Mesendoderm (in vitro differentiated cells): ENCODE measurements around the gene GJA9.

Experiments
- DNase-seq: peaks from one replicate; pipeline ENCODE4 v3.0.0; 2013
- H2AK5ac ChIP-seq: 2 replicates; pipeline ENCODE4 v1.6.1; 2013; ENCODE audit warnings: low read length, inconsistent platforms
- H2BK120ac ChIP-seq: 2 replicates; pipeline ENCODE4 v1.6.1; 2013; ENCODE audit warnings: low read depth, mild to moderate bottlenecking, low read length, moderate library complexity, mixed read lengths
- H2BK15ac ChIP-seq: replicated peaks from 2 replicates; pipeline ENCODE4 v1.6.1; 2013; ENCODE audit warnings: low read depth, mild to moderate bottlenecking, moderate library complexity
- H2BK5ac ChIP-seq: 2 replicates; pipeline ENCODE4 v1.6.1; 2013; ENCODE audit warnings: low read length, inconsistent platforms
- H3K18ac ChIP-seq: 2 replicates; pipeline ENCODE4 v1.6.1; 2013; ENCODE audit warnings: mild to moderate bottlenecking, low read length, mixed read lengths
- H3K23ac ChIP-seq: one replicate; pipeline ENCODE4 v1.6.1; 2013; ENCODE audit warnings: low read length
- H3K27ac ChIP-seq: 2 replicates; pipeline ENCODE4 v1.5.1; 2013; ENCODE audit warnings: low read depth, mild to moderate bottlenecking, inconsistent platforms, low read length, moderate library complexity
- H3K27me3 ChIP-seq: 2 replicates; pipeline ENCODE4 v1.6.1; 2013; ENCODE audit warnings: low read length, control low read depth, mild to moderate bottlenecking, inconsistent platforms; ENCODE audit not compliant: insufficient read depth, poor library complexity
- H3K36me3 ChIP-seq: 2 replicates; pipeline ENCODE4 v1.6.1; 2013; ENCODE audit warnings: low read length, inconsistent platforms; ENCODE audit not compliant: control insufficient read depth, insufficient read depth
- H3K4ac ChIP-seq: one replicate; pipeline ENCODE4 v1.6.1; 2013; ENCODE audit warnings: low read depth, mild to moderate bottlenecking, low read length, moderate library complexity
- H3K4me1 ChIP-seq: 2 replicates; pipeline ENCODE4 v1.6.1; 2013; ENCODE audit warnings: low read depth, low read length, inconsistent platforms; ENCODE audit not compliant: control insufficient read depth
- H3K4me2 ChIP-seq: 2 replicates; pipeline ENCODE4 v1.6.1; 2013; ENCODE audit warnings: low read length
- H3K4me3 ChIP-seq: 2 replicates; pipeline ENCODE4 v1.5.1; 2013; ENCODE audit warnings: mild to moderate bottlenecking, low read length
- H3K56ac ChIP-seq: one replicate; pipeline ENCODE4 v1.6.1; 2013; ENCODE audit warnings: low read length
- H3K79me1 ChIP-seq: 2 replicates; pipeline ENCODE4 v1.6.1; 2013; ENCODE audit warnings: low read length, inconsistent platforms
- H3K79me2 ChIP-seq: 2 replicates; pipeline ENCODE4 v1.6.1; 2013; ENCODE audit warnings: mild to moderate bottlenecking, low read length; ENCODE audit not compliant: control insufficient read depth, insufficient read depth
- H3K9ac ChIP-seq: 2 replicates; pipeline ENCODE4 v1.6.1; 2013; ENCODE audit warnings: low read length, inconsistent platforms
- H4K5ac ChIP-seq: one replicate; pipeline ENCODE4 v1.6.1; 2013; ENCODE audit warnings: low read length
- H4K8ac ChIP-seq: one replicate; pipeline ENCODE4 v1.6.1; 2013; ENCODE audit warnings: low read depth, mild to moderate bottlenecking, control low read depth, low read length, moderate library complexity
- WGBS: extraction: QIAGEN DNeasy Blood & Tissue Kit; methylation state at CpG from one replicate; pipeline ENCODE4 v1.1.7; 2013; ENCODE audit warnings: low lambda C conversion rate, missing lambda C conversion rate; ENCODE audit not compliant: insufficient coverage; ENCODE audit errors: extremely low coverage; 5-methylcytosine and 5-hydroxymethylcytosine counted together

GJA9 gene

DNA sequence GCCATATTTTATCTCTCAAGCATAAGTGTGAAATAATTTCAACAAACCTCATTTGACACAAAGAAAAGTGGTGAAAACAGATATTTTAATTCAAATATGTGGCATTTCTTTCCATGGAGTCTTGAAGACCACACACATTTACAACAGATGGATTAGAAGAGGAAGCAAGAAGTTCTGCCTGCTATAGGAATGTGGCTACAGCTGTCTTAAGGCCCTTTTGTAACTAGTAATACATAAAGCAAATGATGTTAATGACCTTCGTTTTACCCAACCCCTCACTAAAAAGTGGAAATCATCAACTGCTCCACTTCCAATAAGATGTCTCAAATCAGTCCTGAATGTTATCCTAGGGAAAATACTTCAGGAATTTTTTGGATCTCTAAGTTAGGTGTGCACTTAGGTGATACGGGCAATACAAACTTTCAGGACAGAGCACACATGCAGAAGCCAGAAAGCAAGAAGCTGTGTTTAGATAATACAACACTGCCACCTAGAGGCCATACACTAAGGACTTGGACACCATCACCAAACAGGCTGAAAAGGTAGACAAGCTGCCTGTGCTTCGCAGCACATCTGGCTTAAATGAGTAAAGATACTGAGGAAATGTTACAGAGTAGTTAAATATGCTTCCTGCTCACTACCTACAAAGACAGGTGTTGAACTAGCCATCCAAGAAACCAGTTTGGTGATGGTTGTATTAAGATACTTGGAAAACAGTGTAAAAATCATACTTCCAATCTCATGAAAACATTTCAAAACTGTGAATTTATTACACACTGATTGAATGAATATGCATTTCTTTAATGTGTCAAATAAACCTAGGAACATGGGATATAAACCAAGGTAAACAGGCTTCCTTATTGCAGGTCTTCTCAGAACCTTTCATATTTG is 46.2 kb downstream of the GJA9 start:
- H3K9ac ChIP-seq: no peak overlapping the region
- H2BK15ac ChIP-seq: no peak overlapping the region
- no peaks in the 10 kb centered on the region for H3K79me2 ChIP-seq
- H3K4me1 ChIP-seq: no peaks in the 10 kb centered on the region
- H3K56ac ChIP-seq: no peak overlapping the region
- no peak overlapping the region for H3K18ac ChIP-seq
- no peak overlapping the region for H2AK5ac ChIP-seq
- no peak overlapping the region for H3K4me3 ChIP-seq
- no peak overlapping the region for H3K4ac ChIP-seq
- H3K4me2 ChIP-seq: no peak overlapping the region
- no peaks in the 10 kb centered on the region for H3K27me3 ChIP-seq
- H4K5ac ChIP-seq: no peak overlapping the region
- no peak overlapping the region for H3K27ac ChIP-seq
- no peak overlapping the region for H3K23ac ChIP-seq
- H3K79me1 ChIP-seq: no peaks in the 10 kb centered on the region
- peak; percentile 89 for DNase-seq
- peaks cover 4% of the 10 kb centered on the region for H3K36me3 ChIP-seq
- no peak overlapping the region for H4K8ac ChIP-seq
- no CpG with 5 or more reads among the region's 3 CpGs for WGBS
- no peak overlapping the region for H2BK120ac ChIP-seq
- H2BK5ac ChIP-seq: no peak overlapping the region

DNA sequence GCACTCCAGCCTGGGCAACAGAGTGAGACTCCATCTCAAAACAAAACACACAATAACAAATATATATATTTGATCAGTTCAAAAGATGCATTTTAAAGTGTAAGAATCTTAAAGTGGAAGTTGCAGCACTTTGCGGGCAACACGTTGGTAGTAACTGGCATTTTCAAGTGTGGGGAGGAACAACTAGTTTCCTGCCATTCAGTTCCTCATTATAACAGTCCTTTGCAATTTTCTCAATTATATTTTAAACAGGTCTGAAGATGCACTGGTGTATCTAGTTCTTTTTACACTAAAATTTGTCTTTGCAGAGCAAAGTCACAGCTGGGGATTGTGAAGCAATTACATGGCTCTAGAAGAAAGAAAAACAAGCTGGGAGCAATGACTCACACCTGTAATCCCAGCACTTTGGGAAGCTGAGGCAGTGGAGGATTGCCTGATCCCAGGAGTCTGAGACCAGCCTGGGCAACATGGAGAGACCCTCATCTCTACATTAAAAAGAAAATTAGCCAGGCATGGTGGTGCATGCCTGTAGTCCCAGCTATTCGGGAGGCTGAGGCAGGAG is 47.1 kb downstream of the GJA9 start:
- no peaks in the 10 kb centered on the region for H3K4me1 ChIP-seq
- H4K8ac ChIP-seq: no peak overlapping the region
- H3K9ac ChIP-seq: no peak overlapping the region
- no peak overlapping the region for H2AK5ac ChIP-seq
- H4K5ac ChIP-seq: no peak overlapping the region
- H3K36me3 ChIP-seq: peaks cover 3% of the 10 kb centered on the region
- H3K4me2 ChIP-seq: no peak overlapping the region
- no peak overlapping the region for H3K4ac ChIP-seq
- DNase-seq: no peak
- H2BK5ac ChIP-seq: no peak overlapping the region
- H3K56ac ChIP-seq: no peak overlapping the region
- H3K79me1 ChIP-seq: no peaks in the 10 kb centered on the region
- H3K23ac ChIP-seq: no peak overlapping the region
- no peak overlapping the region for H3K18ac ChIP-seq
- no peaks in the 10 kb centered on the region for H3K27me3 ChIP-seq
- H2BK15ac ChIP-seq: no peak overlapping the region
- no peak overlapping the region for H3K27ac ChIP-seq
- H3K79me2 ChIP-seq: no peaks in the 10 kb centered on the region
- WGBS: no CpG with 5 or more reads among the region's 3 CpGs
- H3K4me3 ChIP-seq: no peak overlapping the region
- H2BK120ac ChIP-seq: no peak overlapping the region

DNA sequence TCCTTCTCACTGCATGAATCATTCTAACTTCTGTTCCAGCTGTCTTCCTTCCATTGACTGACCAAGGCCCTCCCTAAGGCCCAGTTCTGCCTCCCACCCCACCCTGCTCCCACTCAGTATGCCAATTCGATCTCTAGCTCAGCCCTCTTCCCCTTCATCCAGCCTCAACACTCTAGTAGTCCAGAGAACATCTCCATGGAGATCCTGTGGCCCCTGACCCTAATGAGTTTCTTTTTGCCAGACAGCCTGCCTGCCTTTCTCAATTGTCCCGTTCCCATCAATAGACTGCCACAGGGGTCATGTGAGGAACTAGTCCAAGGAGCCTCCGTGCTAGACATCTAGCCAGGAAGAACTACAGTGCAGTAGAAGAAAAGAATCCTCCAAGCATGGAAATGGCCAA is 48.2 kb downstream of the GJA9 start:
- H2BK120ac ChIP-seq: no peak overlapping the region
- no peak overlapping the region for H3K23ac ChIP-seq
- no peak overlapping the region for H3K9ac ChIP-seq
- H3K56ac ChIP-seq: no peak overlapping the region
- H3K18ac ChIP-seq: no peak overlapping the region
- no peak overlapping the region for H4K5ac ChIP-seq
- no peak overlapping the region for H3K4me2 ChIP-seq
- H4K8ac ChIP-seq: no peak overlapping the region
- WGBS: no CpG with 5 or more reads among the region's 3 CpGs
- H2AK5ac ChIP-seq: no peak overlapping the region
- H3K27ac ChIP-seq: no peak overlapping the region
- H2BK15ac ChIP-seq: no peak overlapping the region
- H3K4me3 ChIP-seq: no peak overlapping the region
- H3K36me3 ChIP-seq: no peaks in the 10 kb centered on the region
- H2BK5ac ChIP-seq: no peak overlapping the region
- H3K27me3 ChIP-seq: no peaks in the 10 kb centered on the region
- H3K4ac ChIP-seq: no peak overlapping the region
- H3K79me1 ChIP-seq: no peaks in the 10 kb centered on the region
- no peak for DNase-seq
- no peaks in the 10 kb centered on the region for H3K4me1 ChIP-seq
- H3K79me2 ChIP-seq: no peaks in the 10 kb centered on the region

DNA sequence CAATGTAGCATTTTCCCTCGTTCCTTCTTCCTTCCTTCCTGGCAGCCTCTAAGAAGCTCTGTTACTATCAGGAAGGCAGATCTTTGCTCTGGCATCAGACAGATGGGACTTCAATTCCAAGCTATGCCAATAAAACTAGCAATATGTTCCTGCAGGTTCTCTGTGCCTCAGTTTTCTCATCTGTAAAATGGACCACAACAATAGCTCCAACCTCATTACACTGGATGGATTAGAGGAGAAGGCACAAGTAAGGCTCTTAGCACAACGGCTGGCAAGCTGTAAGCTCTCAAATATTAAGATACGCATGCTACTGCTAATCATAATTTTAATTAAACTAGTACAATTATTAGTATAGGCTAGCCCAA is 49.0 kb downstream of the GJA9 start:
- Histone ChIP-seq H3K9ac (no peak overlapping the region), H3K18ac (no peak overlapping the region), H3K79me2 (no peaks in the 10 kb centered on the region), H3K4me2 (no peak overlapping the region), H3K4me1 (no peaks in the 10 kb centered on the region), H3K4ac (no peak overlapping the region), H3K79me1 (no peaks in the 10 kb centered on the region), H2BK15ac (no peak overlapping the region), H3K23ac (no peak overlapping the region), H3K27me3 (no peaks in the 10 kb centered on the region), H2BK5ac (no peak overlapping the region), H3K27ac (no peak overlapping the region), H3K36me3 (no peaks in the 10 kb centered on the region), H4K5ac (no peak overlapping the region), H4K8ac (no peak overlapping the region), H3K4me3 (no peak overlapping the region), H2BK120ac (no peak overlapping the region), H3K56ac (no peak overlapping the region), H2AK5ac (no peak overlapping the region)
- no peak for DNase-seq
- WGBS: no CpG with 5 or more reads among the region's 3 CpGs

DNA sequence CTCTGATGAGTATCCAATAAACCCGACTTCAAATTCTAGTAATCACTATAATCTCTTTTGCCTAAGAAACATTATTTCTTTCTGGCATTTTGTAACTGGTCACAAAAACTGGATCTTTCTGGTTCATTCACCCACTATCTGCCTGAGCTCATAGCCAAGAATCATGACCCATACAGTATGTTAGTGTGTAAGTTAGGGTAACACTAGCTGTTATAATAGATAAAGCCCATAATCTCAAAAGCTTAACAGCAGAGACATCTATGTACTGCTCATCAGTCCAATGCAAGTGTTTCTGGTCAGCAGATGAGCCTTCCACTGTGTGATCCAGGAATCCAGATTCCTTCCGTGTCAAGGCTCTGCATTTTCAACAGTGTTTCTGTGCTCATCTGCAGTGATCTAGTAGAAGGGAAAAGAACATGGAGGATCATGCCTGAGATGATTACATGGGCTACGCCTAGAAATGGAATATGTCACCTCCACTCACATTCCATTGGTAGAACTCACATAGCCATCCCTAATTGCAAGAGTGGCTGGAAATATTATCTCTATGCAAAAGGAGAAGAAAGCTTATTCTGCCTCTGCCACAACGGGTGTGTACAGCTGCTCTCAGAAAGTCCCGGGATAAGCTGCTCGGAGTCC is 49.5 kb downstream of the GJA9 start:
- Histone ChIP-seq H2BK120ac (no peak overlapping the region), H3K27ac (no peak overlapping the region), H3K4me3 (no peak overlapping the region), H3K4me2 (no peak overlapping the region), H3K4me1 (no peaks in the 10 kb centered on the region), H4K5ac (no peak overlapping the region), H4K8ac (no peak overlapping the region), H3K79me2 (no peaks in the 10 kb centered on the region), H3K23ac (no peak overlapping the region), H2AK5ac (no peak overlapping the region), H3K27me3 (no peaks in the 10 kb centered on the region), H3K4ac (no peak overlapping the region), H3K36me3 (no peaks in the 10 kb centered on the region), H3K56ac (no peak overlapping the region), H2BK5ac (no peak overlapping the region), H2BK15ac (no peak overlapping the region), H3K79me1 (no peaks in the 10 kb centered on the region), H3K9ac (no peak overlapping the region), H3K18ac (no peak overlapping the region)
- WGBS: no CpG with 5 or more reads among the region's 6 CpGs
- DNase-seq: no peak
